Tibial nerve (tissue), 4 donors: ENCODE data around the gene TRIM38. TPM values are rescaled to one million over a fixed set of nuclear protein-coding genes. Genes with fewer than 3 reads are reported as not detected.

Experiments used
- DNase-seq, 2 donors: peaks; one replicate each; pipeline ENCODE4 v3.0.0-alpha.2; 2019; ENCODE audit warnings: low spot score in 2 of 2
- H3K27ac ChIP-seq, 4 donors: fragments of 200-600 bp; sonication (generic) in 3 of 4; one replicate each; pipeline ENCODE4 v1.5.1; 2017 to 2019; ENCODE audit warnings: mild to moderate bottlenecking in 1 of 4
- H3K27me3 ChIP-seq, 2 donors: fragments of 200-600 bp; sonication (generic) in 1 of 2; one replicate each; pipeline versions ENCODE4 v1.5.1 to v1.6.0; 2017 to 2019
- H3K36me3 ChIP-seq, 3 donors: fragments of 200-600 bp; sonication (generic); one replicate each; pipeline ENCODE4 v1.5.1; 2018 to 2019
- H3K4me1 ChIP-seq, 4 donors: fragments of 200-600 bp; sonication (generic) in 3 of 4; one replicate each; pipeline ENCODE4 v1.5.1; 2017 to 2019
- H3K4me3 ChIP-seq, 4 donors: fragments of 200-600 bp; sonication (generic) in 3 of 4; one replicate each; pipeline ENCODE4 v1.5.1; 2017 to 2019; ENCODE audit warnings: mild to moderate bottlenecking in 1 of 4, moderate library complexity in 1 of 4
- H3K9me3 ChIP-seq, 4 donors: fragments of 200-600 bp; sonication (generic) in 3 of 4; one replicate each; pipeline ENCODE4 v1.5.1; 2017 to 2019
- EP300 ChIP-seq, 2 donors: sonication (generic); formaldehyde crosslinking; IDR thresholded peaks; one replicate each; pipeline ENCODE4 v1.6.1; 2017; ENCODE audit warnings: antibody characterized with exemption in 2 of 2, mild to moderate bottlenecking in 1 of 2
- POLR2A ChIP-seq, 2 donors: fragments of 450-650 bp; IDR thresholded peaks; one replicate each; pipeline ENCODE4 v1.6.1; 2017; ENCODE audit warnings: antibody characterized with exemption in 2 of 2, mild to moderate bottlenecking in 2 of 2, moderate library complexity in 2 of 2
- WGBS, 2 donors: methylation state at CpG; one replicate each; pipeline ENCODE4 v1.1.5; 2018; 5-methylcytosine and 5-hydroxymethylcytosine counted together
- total RNA-seq, 4 donors: library from RNA; depleted of rRNA; stranded (reverse); fragments of >200 nt; gene quantifications; one replicate each; pipeline ENCODE4 v1.1.0, GENCODE V29; 2016
- TF ChIP-seq, protein P1 (sequence below), 5 experiments: fragments of 200-600 bp in 3 of 5; fragments of 450-650 bp in 2 of 5; sonication (generic) in 3 of 5; IDR thresholded peaks; one replicate each; pipeline ENCODE4 v1.5.1; 2016 to 2019; ENCODE audit warnings: antibody characterized with exemption in 5 of 5, mild to moderate bottlenecking in 3 of 5, moderate library complexity in 2 of 5

TRIM38 gene
- total RNA-seq, 4 donors from 2014 or later, result 8.8 to 12.2 (median 9.5) TPM

DNA sequence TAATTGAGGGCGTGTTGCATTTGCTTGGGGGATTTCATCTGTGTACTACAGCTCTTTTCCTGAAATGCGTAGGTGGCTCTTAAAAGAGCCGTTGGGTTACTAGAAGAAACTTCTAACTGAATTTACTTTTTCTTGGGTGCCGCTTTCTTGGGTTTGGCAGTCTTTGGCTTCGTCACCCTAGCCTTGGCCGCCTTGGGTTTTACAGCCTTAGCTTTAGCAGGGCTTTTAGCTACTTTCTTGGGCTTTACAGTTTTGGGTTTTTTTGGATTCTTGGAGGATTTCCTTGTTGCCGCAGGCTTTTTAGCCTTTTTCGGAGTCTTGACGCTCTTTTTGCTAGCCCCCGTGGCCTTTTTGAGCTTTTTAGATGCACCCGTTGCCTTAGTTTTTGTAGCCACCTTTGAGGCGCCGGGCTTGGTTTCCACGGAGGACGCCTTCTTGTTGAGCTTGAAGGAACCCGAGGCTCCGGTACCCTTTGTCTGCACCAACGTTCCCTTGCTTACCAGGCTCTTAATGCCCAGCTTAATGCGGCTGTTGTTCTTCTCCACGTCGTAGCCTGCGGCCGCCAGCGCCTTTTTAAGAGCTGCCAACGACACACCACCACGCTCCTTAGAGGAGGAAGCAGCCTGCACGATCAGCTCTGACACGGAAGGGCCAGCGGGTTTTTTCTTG is 54.5 kb downstream of the TRIM38 start:
- TF ChIP-seq EP300 (IDR thresholded peaks at IDR 0.05), result no peak
- no peak for TF ChIP-seq POLR2A (IDR thresholded peaks at IDR 0.05)
- TF ChIP-seq, protein P1, sequence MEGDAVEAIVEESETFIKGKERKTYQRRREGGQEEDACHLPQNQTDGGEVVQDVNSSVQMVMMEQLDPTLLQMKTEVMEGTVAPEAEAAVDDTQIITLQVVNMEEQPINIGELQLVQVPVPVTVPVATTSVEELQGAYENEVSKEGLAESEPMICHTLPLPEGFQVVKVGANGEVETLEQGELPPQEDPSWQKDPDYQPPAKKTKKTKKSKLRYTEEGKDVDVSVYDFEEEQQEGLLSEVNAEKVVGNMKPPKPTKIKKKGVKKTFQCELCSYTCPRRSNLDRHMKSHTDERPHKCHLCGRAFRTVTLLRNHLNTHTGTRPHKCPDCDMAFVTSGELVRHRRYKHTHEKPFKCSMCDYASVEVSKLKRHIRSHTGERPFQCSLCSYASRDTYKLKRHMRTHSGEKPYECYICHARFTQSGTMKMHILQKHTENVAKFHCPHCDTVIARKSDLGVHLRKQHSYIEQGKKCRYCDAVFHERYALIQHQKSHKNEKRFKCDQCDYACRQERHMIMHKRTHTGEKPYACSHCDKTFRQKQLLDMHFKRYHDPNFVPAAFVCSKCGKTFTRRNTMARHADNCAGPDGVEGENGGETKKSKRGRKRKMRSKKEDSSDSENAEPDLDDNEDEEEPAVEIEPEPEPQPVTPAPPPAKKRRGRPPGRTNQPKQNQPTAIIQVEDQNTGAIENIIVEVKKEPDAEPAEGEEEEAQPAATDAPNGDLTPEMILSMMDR (IDR thresholded peaks at IDR 0.05), result no peak
- Histone ChIP-seq H3K9me3 (no peaks in the 10 kb centered on the region), H3K4me3 (peak overlapping the region; percentile 18 to 47 (median 30)), H3K4me1 (peaks cover 0 to 21% (median 0%) of the 10 kb centered on the region in 4 donors), H3K27me3 (no peaks in the 10 kb centered on the region), H3K27ac (peak overlapping the region; percentile 19 to 81 (median 78)), H3K36me3 (no peaks in the 10 kb centered on the region)
- DNase-seq, result no peak
- WGBS, 2 donors, result 11% methylated on average over 29 of the region's 29 CpGs

DNA sequence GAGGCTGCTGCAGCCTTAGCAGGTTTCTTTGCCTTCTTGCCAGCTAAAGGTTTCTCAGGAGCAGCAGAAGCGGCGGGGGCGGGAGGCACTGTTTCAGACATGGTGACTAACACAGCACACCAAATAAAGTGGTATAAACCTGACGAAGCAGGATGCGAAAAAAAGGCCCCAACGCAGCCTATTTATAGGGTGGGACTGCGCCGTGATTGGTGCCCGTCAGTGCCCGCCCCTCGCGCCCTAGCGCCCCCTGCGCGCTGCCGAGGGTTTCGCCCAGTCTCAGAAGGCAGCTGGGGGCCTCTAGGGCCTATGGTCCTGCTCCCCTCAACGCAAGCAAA is 55.0 kb downstream of the TRIM38 start:
- Histone ChIP-seq H3K9me3 (no peaks in the 10 kb centered on the region), H3K36me3 (no peaks in the 10 kb centered on the region), H3K4me3 (peak overlapping the region; percentile 18 to 47 (median 30)), H3K27me3 (no peaks in the 10 kb centered on the region), H3K27ac (peak overlapping the region in 3 of 4 donors; percentile 77 to 81 (median 80)), H3K4me1 (peaks cover 0 to 26% (median 0%) of the 10 kb centered on the region in 4 donors)
- peak; percentile 48 to 55 for DNase-seq
- TF ChIP-seq, protein P1 (IDR thresholded peaks at IDR 0.05), result peak; percentile 20 to 35 (median 25)
- TF ChIP-seq EP300 (IDR thresholded peaks at IDR 0.05) (peak in 1 of 2 donors; percentile 60), POLR2A (IDR thresholded peaks at IDR 0.05) (peak in 1 of 2 donors; percentile 55)
- 13 to 14% methylated on average over 6 to 18 of the region's 18 CpGs for WGBS, 2 donors

DNA sequence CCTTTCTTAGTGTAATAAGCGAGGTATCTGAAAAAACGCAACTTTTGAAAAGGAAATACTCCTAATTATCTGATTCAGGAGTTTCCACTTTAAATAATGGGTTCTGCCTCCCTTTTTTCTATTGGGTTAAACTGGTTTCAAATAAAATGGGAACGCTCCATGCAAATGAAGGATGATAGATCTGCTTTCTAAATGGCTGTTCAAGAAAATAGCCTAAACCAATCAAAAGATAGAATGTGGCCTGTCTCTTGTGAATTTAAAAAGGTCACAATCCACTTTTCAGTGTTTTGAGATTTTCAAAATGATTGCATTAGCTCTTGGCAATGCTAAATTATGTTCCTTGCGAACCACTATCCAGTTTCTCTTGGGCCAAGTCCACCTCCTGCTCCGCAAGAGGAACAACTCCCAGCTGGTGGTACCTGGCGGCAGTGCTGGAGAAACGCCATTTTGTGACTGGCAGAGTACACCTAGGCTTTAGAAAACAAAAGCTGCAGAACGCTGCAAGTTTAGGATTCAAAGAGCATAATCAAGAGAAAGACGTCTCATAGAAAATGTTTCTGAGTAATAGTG is 56.7 kb downstream of the TRIM38 start:
- peak overlapping the region in 1 of 4 donors; percentile 76 for H3K4me3 ChIP-seq
- no peak for TF ChIP-seq EP300 (IDR thresholded peaks at IDR 0.05)
- TF ChIP-seq, protein P1 (IDR thresholded peaks at IDR 0.05), result no peak
- no peak for TF ChIP-seq POLR2A (IDR thresholded peaks at IDR 0.05)
- DNase-seq, result no peak
- H3K27me3 ChIP-seq, result no peaks in the 10 kb centered on the region
- H3K9me3 ChIP-seq, result no peaks in the 10 kb centered on the region
- peak overlapping the region in 1 of 4 donors; percentile 98 for H3K27ac ChIP-seq
- peaks cover 0 to 27% (median 0%) of the 10 kb centered on the region in 4 donors for H3K4me1 ChIP-seq
- no peaks in the 10 kb centered on the region for H3K36me3 ChIP-seq
- WGBS, 2 donors, result 62 to 67% methylated on average over 9 of the region's 9 CpGs

DNA sequence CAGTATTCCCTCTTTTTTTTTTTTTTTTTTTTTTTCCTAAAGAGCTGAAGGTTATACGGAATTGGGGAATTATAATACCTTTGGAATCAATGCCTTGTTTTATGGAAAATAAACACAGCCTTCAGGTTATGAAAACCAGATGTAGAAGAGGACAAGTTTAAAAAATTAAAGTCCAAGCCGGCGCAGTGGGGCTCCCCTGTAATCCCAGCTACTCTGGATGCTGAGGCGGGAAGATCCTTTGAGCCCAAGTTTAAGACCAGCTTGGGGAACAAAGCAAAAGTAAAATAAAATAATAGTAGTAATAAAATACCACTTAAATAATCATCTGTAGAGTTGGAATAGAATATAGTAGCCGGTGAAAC is 57.3 kb downstream of the TRIM38 start:
- no peaks in the 10 kb centered on the region for H3K9me3 ChIP-seq
- H3K4me1 ChIP-seq, result peaks cover 0 to 27% (median 0%) of the 10 kb centered on the region in 4 donors
- peak overlapping the region in 3 of 4 donors; percentile 97 to 99 (median 98) for H3K27ac ChIP-seq
- DNase-seq, result no peak
- TF ChIP-seq, protein P1 (IDR thresholded peaks at IDR 0.05), result no peak
- TF ChIP-seq POLR2A (IDR thresholded peaks at IDR 0.05), result no peak
- TF ChIP-seq EP300 (IDR thresholded peaks at IDR 0.05), result no peak
- H3K4me3 ChIP-seq, result peak overlapping the region; percentile 58 to 76 (median 66)
- no peaks in the 10 kb centered on the region for H3K36me3 ChIP-seq
- WGBS, 2 donors, result 30% methylated on average over 5 of the region's 5 CpGs
- H3K27me3 ChIP-seq, result no peaks in the 10 kb centered on the region

DNA sequence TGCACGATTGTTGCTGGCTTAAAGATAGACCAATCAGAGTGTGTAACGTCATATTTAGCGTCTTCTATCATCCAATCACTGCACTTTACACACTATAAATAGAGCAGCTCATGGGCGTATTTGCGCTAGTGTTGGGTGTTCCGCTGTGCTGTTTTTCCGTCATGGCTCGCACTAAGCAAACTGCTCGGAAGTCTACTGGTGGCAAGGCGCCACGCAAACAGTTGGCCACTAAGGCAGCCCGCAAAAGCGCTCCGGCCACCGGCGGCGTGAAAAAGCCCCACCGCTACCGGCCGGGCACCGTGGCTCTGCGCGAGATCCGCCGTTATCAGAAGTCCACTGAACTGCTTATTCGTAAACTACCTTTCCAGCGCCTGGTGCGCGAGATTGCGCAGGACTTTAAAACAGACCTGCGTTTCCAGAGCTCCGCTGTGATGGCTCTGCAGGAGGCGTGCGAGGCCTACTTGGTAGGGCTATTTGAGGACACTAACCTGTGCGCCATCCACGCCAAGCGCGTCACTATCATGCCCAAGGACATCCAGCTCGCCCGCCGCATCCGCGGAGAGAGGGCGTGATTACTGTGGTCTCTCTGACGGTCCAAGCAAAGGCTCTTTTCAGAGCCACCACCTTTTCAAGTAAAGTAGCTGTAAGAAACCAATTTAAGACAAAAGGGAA is 57.9 kb downstream of the TRIM38 start:
- WGBS, 2 donors, result 0 to 2% methylated on average over 26 to 41 of the region's 45 CpGs
- no peaks in the 10 kb centered on the region for H3K9me3 ChIP-seq
- no peaks in the 10 kb centered on the region for H3K36me3 ChIP-seq
- DNase-seq, result peak; percentile 64 to 85
- peak overlapping the region; percentile 58 to 76 (median 66) for H3K4me3 ChIP-seq
- H3K4me1 ChIP-seq, result peaks cover 0 to 29% (median 0%) of the 10 kb centered on the region in 4 donors
- peak in 1 of 2 donors; percentile 100 for TF ChIP-seq EP300 (IDR thresholded peaks at IDR 0.05)
- TF ChIP-seq, protein P1 (IDR thresholded peaks at IDR 0.05), result peak in 2 of 5 experiments; percentile 14 to 32
- TF ChIP-seq POLR2A (IDR thresholded peaks at IDR 0.05), result peak; percentile 98 to 99
- H3K27me3 ChIP-seq, result no peaks in the 10 kb centered on the region
- peak overlapping the region; percentile 90 to 99 (median 98) for H3K27ac ChIP-seq
